ELR (cell line): ENCODE results near the gene ZNF468.
A peak's percentile ranks its signal among the peaks of the same experiment; 100 is the strongest.
"Not testable (repeated sequence)": the region's sequence is repeated elsewhere in the genome, so short reads cannot be mapped to it uniquely, and the experiment has no call there.

Experiments used
- DNase-seq: peaks from one replicate; pipeline ENCODE4 v3.0.0-alpha.2; 2015; ENCODE audit warnings: low read depth

ZNF468 gene

DNA sequence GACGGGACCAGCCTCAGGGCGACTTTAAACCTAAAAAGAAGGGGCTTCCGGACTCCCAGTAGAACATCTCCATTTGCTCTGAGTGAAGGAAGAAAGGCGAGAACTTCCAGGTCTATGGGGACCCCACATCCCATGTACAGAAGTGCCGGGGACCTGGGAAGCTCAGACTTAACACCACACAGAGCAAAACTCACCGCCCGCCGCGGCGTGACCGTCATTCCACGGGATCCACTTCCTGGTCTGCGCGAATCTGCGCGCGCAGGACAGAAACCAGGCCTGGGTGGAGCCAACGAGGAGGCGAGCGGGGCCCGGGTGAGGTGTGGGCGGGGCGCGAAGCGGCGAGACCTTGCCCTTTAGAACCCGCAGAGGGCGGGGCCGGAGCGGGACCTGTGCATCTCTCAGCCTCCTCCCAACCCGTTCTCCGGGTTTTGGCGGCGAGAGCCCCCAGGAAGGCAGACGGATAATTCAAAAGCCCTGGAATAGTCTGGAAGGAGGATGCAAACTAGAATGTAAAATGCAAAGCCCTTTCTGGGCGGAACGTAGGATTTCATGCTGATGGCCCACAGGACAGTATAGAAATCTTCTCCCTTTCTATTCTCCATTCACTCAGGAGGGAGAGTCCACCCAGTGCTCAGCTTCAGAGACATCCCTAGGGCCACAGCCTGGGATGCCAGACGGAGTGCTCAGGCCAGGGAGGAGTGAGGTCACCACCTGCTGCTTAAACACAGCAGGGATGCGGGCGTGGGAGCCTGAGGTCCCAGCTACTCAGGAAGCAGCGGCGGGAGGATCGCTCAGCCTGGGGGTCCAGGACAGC is at the start of gene ZNF468:
Gene ZNF468, minus strand, starts transcription at position 242 of the 814 bp plus-strand sequence. CDS start 3,347 bp downstream, outside the sequence.
- peak; percentile 58 for DNase-seq

DNA sequence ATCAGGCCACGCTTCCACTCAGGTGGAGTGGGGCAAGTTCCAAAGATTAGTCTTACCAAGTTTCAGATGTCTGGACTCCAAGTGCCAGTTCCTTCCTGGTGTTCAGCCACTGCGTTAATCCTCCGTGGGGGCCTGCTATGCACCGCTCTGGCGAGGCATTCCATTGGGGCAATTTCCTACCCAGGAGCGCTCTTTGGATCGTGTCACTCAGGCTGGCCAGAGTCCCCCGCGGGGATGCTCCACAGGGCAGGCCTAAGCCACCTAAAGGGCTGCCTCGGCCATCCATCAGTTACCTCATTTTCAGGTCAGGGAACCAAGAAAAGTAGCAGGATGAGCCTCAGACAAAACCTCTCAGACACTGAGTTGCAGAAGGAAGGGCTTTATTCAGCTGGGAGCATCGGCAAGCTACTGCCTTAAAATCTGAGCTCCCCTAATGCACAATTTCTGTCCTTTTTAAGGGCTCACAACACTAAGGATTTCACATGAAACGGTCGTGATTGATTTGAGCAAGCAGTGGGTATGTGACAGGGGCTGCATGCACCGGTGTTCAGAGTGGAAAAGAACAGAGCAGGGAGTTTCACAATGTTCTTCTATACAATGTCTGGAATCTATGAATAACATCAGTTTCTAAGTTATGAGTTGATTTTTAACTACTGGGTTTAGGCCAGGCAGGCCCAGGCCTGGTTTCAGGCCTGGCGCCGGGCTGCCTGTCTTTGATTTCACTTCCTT is 46.8 kb upstream of the ZNF468 start:
- not testable (repeated sequence) for DNase-seq

DNA sequence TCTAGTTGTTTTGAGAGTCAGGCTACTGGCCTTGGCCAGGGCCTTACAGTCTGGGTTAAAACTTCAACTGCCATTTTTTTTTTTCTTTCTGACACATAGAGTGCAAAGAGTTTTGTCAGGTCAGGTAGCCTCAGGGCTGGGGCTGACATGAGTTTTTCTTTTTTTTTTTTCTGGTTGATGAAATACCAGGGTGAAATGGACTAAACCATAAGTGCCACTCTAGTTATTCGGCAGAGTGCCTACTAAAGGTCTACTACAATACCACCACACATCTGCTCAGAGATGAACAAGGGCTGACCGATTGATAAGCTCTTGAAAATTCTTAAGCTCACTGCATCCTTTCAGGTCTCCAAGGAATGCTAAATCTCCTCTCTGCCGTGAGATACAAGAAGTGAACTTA is 44.4 kb upstream of the ZNF468 start:
- DNase-seq, result no peak

DNA sequence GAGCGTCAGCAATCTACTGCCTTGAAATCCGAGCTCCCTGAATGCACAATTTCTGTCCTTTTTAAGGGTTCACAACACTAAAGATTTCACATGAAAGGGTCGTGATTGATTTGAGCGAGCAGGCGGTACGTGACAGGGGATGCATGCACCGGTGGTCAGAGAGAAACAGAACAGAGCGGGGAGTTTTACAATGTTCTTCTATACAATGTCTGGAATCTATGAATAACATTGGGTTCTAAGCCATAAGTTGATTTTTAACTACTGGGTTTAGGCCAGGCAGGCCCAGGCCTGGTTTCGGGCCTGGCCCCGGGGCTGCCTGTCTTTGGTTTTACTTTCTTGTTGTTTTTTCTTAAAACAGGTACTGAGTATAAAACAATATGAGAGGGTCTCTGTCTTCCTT is 41.2 kb upstream of the ZNF468 start:
- DNase-seq, result not testable (repeated sequence)

DNA sequence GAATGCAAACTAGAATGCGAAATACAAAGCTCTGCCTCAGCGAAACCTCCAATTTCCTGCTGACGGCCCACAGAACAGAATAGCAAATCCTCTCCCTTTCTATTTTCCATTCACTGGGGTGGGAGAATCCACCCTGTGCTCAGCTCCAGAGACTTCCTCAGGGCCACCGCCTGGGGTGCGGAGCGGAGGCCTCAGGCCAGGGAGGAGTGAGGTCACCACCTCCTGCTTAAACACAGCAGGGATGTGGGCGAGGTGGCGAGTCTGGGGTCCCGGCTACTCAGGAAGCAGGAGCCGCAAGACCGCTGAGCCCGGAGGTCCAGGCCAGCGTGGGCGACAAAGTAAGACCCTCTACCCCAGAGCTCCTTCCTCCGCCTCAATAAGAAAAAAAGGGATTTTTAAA is 40.7 kb upstream of the ZNF468 start:
- DNase-seq, result no peak

DNA sequence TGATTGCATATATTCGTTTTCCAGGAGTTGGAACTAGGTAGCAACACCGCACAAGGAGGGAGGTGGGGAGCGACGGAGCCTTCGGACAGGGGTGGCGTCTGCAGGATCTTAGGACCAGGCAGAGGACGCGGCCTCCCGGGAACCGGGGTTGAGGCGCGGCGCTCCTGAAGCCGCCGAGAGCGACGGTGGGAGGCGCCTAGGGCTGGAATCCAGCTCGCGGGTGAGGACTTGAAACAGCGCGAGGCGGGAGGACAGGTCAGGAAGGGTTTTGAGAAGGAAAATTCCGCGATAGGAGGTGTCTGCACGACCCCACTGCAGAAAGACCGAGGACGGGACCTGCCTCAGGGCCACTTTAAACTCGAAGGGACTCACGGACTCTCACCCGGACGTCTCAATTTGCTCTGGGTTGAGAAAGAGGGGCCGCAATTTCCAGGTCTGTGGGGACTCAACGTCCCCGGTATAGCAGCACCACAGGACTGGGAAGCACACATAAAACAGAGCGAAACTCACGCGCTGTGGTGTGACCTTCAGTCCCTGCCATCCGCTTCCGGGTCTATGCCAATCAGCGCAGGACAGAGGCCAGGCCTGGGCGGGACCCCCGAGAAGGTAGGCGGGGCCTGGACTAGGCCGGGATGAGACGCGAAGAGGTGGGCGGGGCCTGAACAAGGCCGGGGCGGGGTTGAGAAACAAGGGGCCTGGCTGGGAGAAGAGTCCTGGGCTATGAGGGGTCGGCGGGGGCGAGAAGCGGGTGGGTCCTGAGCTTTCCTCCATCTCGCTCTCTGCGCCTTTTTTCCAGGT is 39.9 kb upstream of the ZNF468 start, which contains the start of gene ZNF320:
Gene ZNF320, minus strand, starts transcription at position 498 of the 798 bp plus-strand sequence. CDS start 7,380 bp downstream, outside the sequence.
- DNase-seq, result peak; percentile 95

DNA sequence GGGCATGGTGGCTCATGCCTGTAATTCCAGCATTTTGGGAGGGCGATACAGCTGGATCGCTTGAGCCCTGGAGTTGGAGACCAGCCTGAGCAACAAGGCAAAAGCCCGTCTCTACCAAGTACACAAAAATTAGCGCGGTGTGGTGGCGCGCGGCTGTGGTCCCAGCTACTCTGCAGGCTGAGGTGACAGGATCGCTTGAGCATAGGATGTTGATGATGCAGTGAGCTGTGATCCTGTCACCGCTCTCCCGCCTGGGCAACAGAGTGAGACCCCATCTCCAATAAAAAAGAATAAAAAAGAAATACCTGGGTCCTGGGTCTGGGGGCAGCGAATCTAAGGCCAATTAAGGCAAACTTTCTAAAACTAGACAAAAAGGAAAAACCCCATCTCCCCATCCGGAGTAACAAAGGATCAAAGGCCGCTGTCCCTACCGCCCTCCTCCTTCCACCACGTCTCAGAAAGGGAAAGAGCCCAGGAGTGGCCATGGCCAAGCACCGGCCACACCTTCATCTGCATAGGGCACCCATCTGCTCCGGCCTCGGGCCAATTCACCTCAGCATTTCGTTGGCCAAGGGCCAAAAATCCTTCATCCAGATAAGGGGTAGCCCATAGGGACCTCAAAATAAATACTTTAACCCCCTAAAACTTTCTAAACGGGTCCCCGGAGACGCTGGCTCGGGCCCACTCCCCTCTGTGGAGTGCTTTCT is 39.2 kb upstream of the ZNF468 start:
- peak; percentile 41 for DNase-seq

DNA sequence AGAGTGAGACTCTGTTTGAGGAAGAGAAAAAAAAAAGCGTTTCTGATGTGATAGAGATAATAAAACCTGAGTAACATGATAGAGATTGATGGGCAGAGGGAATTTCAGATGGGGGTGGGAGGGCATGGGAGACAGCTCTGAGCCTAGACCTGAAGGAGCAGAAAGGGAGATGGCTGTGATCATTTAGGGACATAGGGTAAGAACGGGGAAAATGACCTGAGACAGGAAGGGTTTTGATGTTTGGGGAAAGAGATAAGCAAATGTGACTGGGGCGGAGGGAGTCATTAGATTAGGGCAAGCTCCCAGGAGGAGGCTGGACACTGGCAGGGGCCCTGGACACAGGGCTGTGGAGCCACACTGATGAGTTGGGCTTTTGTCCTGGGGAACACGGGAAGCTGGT is 33.9 kb upstream of the ZNF468 start:
- no peak for DNase-seq

DNA sequence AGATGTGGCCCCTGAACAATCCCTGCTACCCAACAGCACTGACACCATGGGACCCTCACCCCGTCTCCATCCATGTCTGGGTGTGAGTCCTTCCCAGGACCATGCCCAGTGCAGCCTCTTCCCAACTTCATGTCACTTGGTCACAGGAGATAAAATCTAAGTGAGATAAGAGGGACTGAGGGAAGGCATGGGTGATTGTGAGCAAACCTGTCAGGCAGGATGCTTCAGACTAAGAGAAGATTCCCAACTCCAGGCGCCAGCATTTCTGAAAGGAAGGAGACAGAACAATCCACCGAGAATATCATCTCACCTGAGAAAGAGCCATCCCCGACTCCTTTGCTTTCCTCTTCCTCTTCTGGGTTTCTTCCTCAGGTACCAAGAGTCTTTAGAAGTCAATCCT is 32.5 kb upstream of the ZNF468 start:
- no peak for DNase-seq

DNA sequence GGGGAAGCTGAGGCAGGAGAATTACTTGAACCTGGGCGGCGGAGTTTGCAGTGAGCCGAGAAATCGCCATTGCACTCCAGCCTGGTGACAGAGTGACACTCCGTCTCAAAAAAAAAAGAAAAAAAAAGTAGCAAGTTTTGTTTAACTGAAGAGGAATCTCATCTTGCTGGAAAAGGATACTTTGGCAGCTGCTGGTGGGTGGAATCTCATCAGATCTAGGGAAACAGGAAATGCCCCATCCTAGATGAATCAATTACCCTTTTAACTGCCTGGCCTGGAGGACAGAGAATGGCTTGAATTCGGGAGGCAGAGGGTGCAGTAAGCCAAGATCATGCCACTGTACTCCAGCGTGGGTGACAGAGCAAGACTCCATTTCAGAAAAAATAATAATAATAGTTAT is 31.7 kb upstream of the ZNF468 start:
- DNase-seq, result no peak

DNA sequence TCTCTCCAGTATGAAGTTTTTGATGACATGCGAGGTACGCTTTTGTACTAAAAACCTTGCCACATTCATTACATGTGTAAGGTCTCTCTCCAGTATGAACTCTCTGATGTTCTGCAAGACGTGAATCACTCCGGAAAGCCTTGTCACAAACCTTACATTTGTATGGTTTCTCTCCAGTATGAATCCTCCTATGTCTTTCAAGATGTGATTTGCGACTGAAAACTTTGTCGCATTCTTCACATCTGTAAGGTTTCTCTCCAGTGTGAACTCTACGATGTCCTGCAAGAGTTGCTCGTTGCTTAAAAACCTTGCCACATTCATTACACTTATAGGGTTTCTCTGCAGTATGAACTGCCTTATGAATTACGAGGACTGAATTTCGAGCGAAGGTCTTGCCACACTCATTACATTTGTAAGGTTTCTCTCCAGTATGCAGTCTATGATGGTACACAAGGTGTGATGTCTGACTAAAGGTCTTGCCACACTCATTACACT is 23.5 kb upstream of the ZNF468 start:
- DNase-seq, result no peak

DNA sequence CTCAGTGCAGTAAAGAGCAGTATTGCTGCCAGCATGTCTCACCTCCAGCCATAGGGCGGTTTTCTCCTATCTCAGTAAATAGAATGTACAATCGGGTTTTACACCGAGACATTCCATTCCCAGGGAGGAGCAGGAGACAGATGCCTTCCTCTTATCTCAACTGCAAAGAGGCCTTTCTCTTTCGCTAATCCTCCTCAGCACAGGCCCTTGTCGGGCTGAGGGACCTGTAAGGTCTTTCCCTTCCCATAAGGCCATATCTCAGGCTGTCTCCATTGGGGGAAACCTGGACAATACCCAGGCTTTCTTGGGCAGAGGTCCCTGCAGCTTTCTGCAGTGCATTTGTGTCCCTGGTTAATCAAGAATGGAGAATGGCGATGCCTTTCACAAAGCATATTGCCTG is 15.6 kb upstream of the ZNF468 start:
- DNase-seq, result not testable (repeated sequence)

DNA sequence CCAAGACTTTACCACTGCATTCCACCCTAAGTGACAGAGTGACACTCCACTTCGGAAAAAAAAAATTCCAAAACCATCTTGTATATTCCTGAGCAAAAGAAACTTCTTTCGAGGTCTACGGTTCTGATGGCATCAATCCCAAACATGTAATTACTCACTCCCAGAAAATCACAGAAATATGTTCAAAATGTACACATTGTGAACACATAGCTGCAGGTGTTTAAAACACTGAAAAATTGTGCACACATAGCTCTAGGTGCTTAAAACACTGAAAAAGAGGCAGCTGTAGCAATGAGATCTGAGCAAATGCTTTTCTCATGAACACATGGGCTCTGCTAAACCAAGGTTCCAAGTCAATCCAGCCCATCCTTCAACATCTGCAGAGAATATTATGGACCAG is 14.0 kb upstream of the ZNF468 start:
- DNase-seq, result no peak

DNA sequence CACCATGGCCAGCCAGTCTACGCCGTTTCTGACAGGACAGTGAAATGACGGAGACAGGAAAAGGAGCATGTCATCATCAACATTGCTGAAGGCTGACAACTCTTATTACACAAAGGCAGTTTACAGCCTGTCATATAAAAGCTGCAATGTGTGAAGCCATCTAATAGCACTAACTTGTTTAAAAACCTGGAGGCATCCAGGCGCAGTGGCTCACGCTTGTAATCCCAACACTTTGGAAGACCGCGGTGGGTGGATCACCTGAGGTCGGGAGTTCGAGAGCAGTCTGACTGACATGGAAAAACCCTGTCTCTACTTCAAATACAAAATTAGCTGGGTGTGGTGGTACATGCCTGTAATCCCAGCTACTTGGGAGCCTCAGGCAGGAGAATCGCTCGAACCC is 10.6 kb upstream of the ZNF468 start:
- DNase-seq, result not testable (repeated sequence)

DNA sequence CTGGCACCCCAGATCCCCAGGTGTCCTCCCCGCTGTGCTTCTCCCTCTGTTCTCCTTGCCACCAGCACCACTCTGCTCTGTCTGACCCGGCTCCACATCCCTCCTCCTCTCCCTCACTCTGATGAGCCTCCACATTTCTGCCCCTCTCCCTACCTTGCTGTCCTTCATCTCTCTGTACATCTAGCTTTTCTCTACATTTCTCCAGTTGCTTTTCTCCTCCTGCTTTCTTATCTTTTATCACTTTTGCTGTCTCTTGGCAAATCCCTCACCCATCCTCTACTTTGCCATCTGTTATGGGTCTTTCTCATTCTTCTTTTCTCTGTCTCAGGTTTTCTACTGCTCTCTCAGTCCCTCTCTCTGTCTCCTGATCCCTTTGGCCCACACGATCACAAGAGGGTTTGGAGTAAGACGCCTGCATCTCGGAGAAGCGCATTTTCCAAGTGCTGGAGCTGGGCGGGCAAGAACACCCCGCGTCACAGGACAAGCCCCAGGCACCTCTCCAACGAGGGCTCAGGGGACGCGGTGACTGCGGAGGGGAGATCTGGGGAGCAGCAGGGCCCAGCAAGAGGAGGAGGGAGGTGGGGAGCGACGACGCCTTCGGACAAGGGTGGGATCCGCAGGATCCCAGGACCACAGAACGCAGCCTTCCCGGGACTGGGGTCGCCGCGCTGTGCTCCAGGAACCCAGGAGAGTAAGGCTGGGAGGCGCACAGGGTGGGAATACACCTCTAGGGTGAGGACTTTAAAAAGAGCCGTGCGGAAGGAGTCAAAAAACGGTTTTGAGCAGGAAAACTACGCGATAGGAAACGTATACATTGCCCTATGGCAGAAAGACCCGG is 660 bp downstream of the ZNF468 start:
- peak; percentile 33 for DNase-seq

DNA sequence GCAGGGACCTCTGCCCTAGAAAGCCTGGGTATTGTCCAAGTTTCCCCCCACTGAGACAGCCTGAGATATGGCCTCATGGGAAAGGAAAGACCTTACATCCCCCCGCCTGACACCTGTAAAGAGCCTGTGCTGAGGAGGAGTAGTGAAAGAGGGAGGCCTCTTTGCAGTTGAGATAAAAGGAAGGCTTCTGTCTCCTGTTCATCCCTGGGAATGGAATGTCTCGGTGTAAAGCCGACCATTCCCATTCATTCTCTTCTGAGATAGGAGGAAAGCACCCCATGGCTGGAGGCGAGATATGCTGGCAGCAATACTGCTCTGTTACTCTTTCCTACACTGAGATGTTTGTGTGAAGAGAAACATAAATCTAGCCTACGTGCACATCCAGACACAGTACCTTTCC is 10.1 kb downstream of the ZNF468 start:
- DNase-seq, result not testable (repeated sequence)

DNA sequence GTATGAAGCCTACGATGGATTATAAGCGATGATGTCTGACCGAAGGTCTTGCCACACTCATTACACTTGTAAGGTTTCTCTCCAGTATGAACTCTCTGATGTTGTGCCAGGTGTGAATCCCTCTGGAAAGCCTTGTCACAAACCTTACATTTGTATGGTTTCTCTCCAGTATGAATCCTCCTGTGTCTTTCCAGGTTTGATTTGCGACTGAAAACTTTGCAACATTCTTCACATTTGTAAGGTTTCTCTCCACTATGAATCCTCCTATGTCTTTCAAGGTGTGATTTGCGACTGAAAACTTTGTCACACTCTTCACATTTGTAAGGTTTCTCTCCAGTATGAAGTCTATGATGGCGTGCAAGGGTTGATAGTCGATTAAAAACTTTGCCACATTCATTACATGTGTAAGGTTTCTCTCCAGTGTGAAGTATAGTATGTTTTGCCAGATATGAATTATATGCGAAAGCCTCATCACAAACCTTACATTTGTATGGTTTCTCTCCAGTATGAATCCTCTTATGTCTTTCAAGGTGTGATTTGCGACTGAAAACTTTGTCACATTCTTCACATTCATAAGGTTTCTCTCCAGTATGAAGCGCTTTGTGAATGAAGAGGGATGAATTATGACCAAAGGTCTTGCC is 16.5 kb downstream of the ZNF468 start:
- not testable (repeated sequence) for DNase-seq

DNA sequence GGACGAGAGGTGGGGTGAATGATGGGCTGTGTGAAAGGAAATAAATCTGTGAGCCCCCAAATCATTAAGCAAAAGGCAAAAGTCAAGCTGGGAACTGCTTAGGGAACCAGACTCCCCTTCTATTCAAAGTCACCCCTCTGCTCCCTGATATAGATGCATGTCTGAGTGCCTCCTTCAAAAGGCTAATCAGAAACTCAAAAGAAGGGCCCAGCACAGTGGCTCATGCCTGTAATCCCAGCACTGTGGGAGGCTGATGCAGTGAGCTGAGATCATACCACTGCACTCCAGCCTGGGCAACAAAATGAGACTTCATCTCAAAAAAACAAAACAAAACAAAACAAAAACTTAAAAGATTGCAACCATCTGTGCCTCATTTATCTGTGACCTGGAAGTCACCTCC is 23.1 kb downstream of the ZNF468 start:
- DNase-seq, result not testable (repeated sequence)

DNA sequence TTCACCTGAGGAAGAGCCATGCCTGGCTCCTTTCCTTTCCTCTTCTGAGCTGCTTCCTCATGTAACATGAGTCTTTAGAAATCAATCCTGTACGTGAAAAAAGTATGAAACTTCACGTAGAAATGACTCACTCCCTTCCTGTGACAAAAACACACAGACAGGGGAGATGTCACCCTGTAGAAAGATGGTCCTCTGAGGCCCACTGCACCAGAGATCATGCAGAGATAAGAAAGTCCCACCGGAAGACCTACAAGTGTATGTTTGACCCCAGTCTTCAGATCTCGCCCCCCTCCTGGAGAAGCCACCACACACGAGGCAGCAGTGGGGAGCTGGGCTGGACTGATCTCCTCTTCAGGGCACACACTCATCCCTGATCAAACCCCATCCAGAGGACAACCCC is 23.9 kb downstream of the ZNF468 start:
- not testable (repeated sequence) for DNase-seq

DNA sequence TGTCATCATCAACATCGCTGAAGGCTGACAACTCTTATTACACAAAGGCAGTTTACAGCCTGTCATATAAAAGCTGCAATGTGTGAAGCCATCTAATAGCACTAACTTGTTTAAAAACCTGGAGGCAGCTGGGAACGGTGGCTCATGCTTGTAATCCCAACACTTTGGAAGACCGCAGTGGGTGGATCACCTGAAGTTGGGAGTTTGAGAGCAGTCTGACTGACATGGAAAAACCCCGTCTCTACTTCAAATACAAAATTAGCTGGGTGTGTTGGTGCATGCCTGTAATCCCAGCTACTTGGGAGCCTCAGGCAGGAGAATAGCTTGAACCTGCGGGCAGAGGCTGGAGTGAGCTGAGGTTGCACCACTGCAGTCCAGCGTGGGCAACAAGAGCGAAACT is 27.6 kb downstream of the ZNF468 start:
- DNase-seq, result not testable (repeated sequence)
